Calu3 (cell line): ENCODE measurements around the gene UBN1. TPM values are rescaled to one million over a fixed set of nuclear protein-coding genes. Genes with fewer than 3 reads are reported as not detected.

Experiments
- BruUV-seq: library from RNA; stranded (reverse); fragments of 400-500 nt; replicated peaks from 2 replicates; lab custom pipeline; 2021; lab: Mats Ljungman, UMichigan
- CTCF ChIA-PET: fragments of 300-600 bp; sonication (Branson Sonifier 250); formaldehyde crosslinking; loops from one replicate; lab custom pipeline; 2022; ENCODE audit warnings: antibody characterized with exemption; lab: Charles Lee
- DNase-seq: peaks from one replicate; pipeline ENCODE4 v3.0.0; 2022
- H3K27ac Mint-ChIP-seq: one replicate; pipeline ENCODE4 v1.8.0; 2022; ENCODE audit warnings: mixed read lengths; ENCODE audit not compliant: unreplicated experiment
- H3K27me3 Mint-ChIP-seq: one replicate; pipeline ENCODE4 v1.8.0; 2022; ENCODE audit warnings: mixed read lengths; ENCODE audit not compliant: unreplicated experiment
- H3K36me3 Mint-ChIP-seq: one replicate; pipeline ENCODE4 v1.8.0; 2022; ENCODE audit warnings: mild to moderate bottlenecking, moderate library complexity, mixed read lengths; ENCODE audit not compliant: insufficient read depth, unreplicated experiment
- H3K4me1 Mint-ChIP-seq: one replicate; pipeline ENCODE4 v1.8.0; 2022; ENCODE audit warnings: mild to moderate bottlenecking, low read depth, mixed read lengths; ENCODE audit not compliant: unreplicated experiment
- H3K4me3 Mint-ChIP-seq: one replicate; pipeline ENCODE4 v1.8.0; 2022; ENCODE audit warnings: mild to moderate bottlenecking, low read depth, moderate library complexity, mixed read lengths; ENCODE audit not compliant: unreplicated experiment
- H3K9me3 Mint-ChIP-seq: one replicate; pipeline ENCODE4 v1.8.0; 2022; ENCODE audit warnings: low read depth, mixed read lengths; ENCODE audit not compliant: unreplicated experiment
- intact Hi-C: fragments of 100-400 bp; cut with micrococcal nuclease; formaldehyde crosslinking; loops from one replicate; pipeline ENCODE4 v1.10.0; 2022; ENCODE audit not compliant: unreplicated experiment
- total RNA-seq: library from RNA; stranded (reverse); gene quantifications from 2 replicates; pipeline ENCODE4 v1.2.3, GENCODE V29; 2022
- TF ChIP-seq, protein P1 (sequence below): fragments of 200-600 bp; IDR thresholded peaks from one replicate; pipeline ENCODE4 v1.8.0; 2022; ENCODE audit warnings: antibody characterized with exemption; ENCODE audit not compliant: unreplicated experiment

UBN1 gene
- total RNA-seq, 1 experiment from 2014 or later: 50.5 TPM

GRCh38 chr16:4917117-4917516 lies 69.8 kb downstream of the UBN1 start:
- no peak for DNase-seq
- Mint-ChIP-seq H3K27ac (peak overlapping the region; percentile 64), H3K4me3 (peak overlapping the region; percentile 45), H3K9me3 (no peaks in the 10 kb centered on the region), H3K27me3 (no peaks in the 10 kb centered on the region), H3K4me1 (peaks cover 36% of the 10 kb centered on the region), H3K36me3 (peaks cover 24% of the 10 kb centered on the region)
- BruUV-seq: no TSS peak
- intact Hi-C loops: no loop called here
- CTCF ChIA-PET: interaction anchor here (0.7 kb wide), 1 partner anchor 11 kb away, joined by 4 read pairs; no protein-coding TSS in a partner anchor
- TF ChIP-seq, protein P1, sequence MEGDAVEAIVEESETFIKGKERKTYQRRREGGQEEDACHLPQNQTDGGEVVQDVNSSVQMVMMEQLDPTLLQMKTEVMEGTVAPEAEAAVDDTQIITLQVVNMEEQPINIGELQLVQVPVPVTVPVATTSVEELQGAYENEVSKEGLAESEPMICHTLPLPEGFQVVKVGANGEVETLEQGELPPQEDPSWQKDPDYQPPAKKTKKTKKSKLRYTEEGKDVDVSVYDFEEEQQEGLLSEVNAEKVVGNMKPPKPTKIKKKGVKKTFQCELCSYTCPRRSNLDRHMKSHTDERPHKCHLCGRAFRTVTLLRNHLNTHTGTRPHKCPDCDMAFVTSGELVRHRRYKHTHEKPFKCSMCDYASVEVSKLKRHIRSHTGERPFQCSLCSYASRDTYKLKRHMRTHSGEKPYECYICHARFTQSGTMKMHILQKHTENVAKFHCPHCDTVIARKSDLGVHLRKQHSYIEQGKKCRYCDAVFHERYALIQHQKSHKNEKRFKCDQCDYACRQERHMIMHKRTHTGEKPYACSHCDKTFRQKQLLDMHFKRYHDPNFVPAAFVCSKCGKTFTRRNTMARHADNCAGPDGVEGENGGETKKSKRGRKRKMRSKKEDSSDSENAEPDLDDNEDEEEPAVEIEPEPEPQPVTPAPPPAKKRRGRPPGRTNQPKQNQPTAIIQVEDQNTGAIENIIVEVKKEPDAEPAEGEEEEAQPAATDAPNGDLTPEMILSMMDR: no peak

- Mint-ChIP-seq H3K9me3 (no peaks in the 10 kb centered on the region), H3K27ac (peak overlapping the region; percentile 93), H3K4me1 (peaks cover 42% of the 10 kb centered on the region), H3K4me3 (peak overlapping the region; percentile 45), H3K36me3 (peaks cover 29% of the 10 kb centered on the region), H3K27me3 (no peaks in the 10 kb centered on the region)
- intact Hi-C loops: no loop called here
- TF ChIP-seq, protein P1: no peak
- BruUV-seq: no TSS peak
- CTCF ChIA-PET: interaction anchor here (1.0 to 1.9 kb wide), 3 partner anchors 12 to 26 kb away, joined by 3 to 8 read pairs (median 4); no protein-coding TSS in a partner anchor
- DNase-seq: peak; percentile 92
These were observed 71.5 kb downstream of the UBN1 start for GRCh38 chr16:4918781-4919251.

GRCh38 chr16:4920826-4921225 lies 73.5 kb downstream of the UBN1 start:
- DNase-seq: no peak
- BruUV-seq: no TSS peak
- Mint-ChIP-seq H3K4me3 (no peak overlapping the region), H3K4me1 (peaks cover 62% of the 10 kb centered on the region), H3K27me3 (no peaks in the 10 kb centered on the region), H3K36me3 (peaks cover 41% of the 10 kb centered on the region), H3K27ac (no peak overlapping the region), H3K9me3 (no peaks in the 10 kb centered on the region)
- TF ChIP-seq, protein P1: no peak
- CTCF ChIA-PET: interaction anchor here (1.4 kb wide), 1 partner anchor 37 kb away, joined by 5 read pairs; the partner anchor contains the start of gene SEC14L5
- intact Hi-C loops: no loop called here

DNA sequence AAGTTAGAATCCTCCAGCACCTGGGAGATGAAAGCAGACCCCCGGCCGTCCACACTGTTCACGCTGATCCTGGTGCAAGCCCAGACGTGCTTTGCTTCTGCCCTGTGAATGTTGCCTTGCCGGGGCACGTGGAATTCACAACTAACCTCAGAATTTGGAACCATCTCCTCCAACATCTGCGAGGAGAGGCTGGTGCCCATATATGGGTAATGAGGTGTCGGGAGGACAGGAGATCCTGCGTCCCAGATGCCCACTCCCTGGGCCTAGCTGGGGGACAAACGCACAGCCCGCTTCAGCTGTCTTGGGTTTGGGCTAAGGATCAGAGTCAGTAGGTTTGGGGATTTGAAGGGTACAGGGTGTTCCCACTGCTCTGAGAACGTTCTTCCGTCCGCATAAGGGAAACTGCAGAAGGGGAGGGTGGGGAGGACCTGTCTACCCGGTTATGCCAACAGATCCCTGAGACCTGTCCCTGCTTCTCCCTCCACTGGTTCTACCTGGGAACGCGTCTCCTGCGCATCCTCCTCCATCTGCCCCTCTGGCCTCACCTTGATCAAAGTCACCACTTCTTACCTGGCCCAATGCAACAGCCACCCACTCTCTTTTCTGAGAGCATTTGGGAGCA lies 75.6 kb downstream of the UBN1 start:
- DNase-seq: no peak
- CTCF ChIA-PET: no interaction called here
- H3K4me1 Mint-ChIP-seq: peaks cover 56% of the 10 kb centered on the region
- H3K9me3 Mint-ChIP-seq: peaks cover 6% of the 10 kb centered on the region
- BruUV-seq: no TSS peak
- H3K27ac Mint-ChIP-seq: no peak overlapping the region
- intact Hi-C loops: no loop called here
- TF ChIP-seq, protein P1: no peak
- H3K4me3 Mint-ChIP-seq: no peak overlapping the region
- H3K27me3 Mint-ChIP-seq: no peaks in the 10 kb centered on the region
- H3K36me3 Mint-ChIP-seq: peaks cover 44% of the 10 kb centered on the region
